Activated CD4-positive, alpha-beta T cell treated with anti-CD3 and anti-CD28 coated beads, Interleukin-2, Interleukin-4, amounts not matched to agents 100 ng/mL and 50 ng/mL, durations not matched to agents 16 hours and 8 hours (primary cell): ENCODE data around the gene FAM53C.
A peak's percentile ranks its signal among the peaks of the same experiment; 100 is the strongest.
"Not testable (repeated sequence)": the region's sequence is repeated elsewhere in the genome, so short reads cannot be mapped to it uniquely, and the experiment has no call there.

Experiments
- DNase-seq: peaks from one replicate; pipeline ENCODE4 v3.0.0-alpha.2; 2020; ENCODE audit warnings: low spot score

The FAM53C gene

GRCh38 chr5:138351056-138351455, 13.0 kb downstream of the FAM53C start:
- DNase-seq: no peak

GRCh38 chr5:138351517-138351916, 13.5 kb downstream of the FAM53C start:
- no peak for DNase-seq

GRCh38 chr5:138352071-138352721, 14.1 kb downstream of the FAM53C start, which contains the start of gene KDM3B:
KDM3B (plus strand) TSS chr5:138352685; CDS start chr5:138352796, 111 bp downstream.
- DNase-seq: peak; percentile 92

DNA sequence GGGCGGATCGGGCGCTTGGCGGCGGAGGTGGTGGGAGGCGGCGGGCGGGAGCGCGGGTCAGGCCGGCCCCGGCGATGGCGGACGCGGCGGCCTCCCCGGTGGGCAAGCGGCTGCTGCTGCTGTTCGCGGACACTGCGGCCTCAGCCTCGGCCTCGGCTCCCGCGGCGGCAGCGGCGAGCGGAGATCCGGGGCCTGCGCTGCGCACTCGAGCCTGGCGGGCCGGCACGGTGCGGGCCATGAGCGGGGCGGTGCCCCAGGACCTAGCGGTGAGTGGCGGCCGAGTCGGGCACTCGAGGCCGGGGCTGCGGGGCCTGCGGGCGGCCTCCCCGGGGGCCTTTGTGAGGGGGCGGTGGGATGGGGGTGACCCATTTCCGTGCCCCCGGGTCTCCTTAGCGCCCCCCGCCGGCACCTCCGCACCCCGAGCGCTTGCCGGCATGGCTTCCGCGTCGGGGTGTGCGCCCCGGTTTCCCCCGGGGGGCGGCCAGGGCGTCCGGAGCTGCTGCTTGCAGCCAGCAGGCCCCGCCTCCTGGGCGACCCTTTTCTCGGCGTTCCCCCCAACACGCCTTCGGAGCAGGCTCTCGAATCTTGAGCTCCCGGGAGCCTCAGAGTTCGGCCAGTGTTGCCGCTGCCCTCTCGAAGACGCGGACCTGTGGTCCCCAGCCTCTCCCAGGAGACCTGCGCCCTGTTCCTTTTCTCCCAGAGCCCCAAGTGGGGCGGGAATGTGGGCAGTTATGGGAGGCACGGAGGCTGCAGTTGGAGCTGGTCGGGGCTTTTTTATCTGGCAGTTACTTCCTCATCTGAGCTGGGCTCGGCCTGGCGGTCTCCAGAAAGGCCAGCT, 14.9 kb downstream of the FAM53C start:
- peak; percentile 56 for DNase-seq

- peak; percentile 22 for DNase-seq
Observed at GRCh38 chr5:138353560-138354080, 15.6 kb downstream of the FAM53C start.

GRCh38 chr5:138354387-138354786, 16.3 kb downstream of the FAM53C start:
- no peak for DNase-seq

DNA sequence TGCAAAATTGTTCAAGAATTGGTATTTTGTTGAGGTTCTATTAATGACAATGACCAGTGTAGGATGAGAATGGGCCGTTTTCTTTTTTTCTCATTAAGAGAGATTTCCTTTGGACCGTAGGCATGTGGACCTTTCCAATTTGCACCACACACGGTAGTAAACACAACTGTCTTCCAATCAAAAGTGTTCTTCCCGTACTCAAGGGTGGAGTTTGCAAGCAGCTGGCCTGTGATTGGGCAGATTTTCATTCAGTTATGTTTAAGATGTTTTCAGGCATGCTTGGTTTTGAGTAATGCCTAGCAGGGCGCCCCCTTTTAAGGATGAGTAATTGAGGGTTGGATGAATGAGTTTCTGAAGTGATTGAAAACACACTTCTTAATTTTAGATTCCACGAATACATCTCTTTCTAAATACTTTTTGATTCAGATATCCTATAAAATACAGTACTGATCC, 16.9 kb downstream of the FAM53C start:
- DNase-seq: peak; percentile 84

GRCh38 chr5:138359621-138360020, 21.6 kb downstream of the FAM53C start:
- no peak for DNase-seq

DNA sequence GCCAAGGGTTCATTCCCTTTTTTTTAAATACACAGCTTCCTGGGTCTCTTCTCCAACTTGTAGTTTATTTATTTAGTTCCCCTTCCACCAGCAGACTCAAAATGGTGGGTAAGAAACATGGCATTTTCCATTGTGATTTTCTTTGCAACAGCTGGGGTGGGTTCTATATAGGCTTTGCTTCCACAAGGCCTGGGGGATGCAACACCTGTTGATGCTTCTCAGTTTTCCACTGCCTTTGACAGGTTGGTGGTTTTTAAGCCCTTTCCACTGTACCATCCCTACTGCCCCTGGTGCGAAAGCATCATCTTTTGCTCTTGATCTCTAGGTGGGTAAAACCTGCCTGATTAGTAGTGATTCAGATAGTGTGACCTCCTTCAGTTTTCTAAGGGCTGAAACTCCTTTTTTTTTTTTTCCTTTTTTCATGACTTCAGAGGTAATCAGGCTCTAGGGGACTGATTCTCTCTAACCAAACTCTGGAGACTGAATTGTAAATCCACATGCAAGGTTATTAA, 22.9 kb downstream of the FAM53C start:
- DNase-seq: no peak

DNA sequence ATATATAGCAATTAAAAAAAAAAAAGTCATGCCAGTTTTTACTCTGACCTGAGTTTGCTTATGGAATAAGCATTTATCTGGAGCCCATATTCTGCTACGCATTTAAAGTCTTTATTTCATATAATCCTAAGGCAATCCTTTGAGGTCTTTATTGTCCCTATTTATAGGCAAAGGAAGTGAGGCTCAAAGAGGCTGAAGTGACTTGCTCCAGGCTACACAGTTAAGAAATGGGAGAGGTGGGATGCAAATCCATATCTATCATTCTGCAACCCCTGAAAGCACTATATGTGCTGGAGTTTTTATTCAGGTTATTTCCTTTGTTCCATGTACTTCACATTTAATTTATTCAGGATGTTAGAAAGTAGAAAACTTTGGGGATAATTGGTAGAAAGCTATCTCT, 26.5 kb downstream of the FAM53C start:
- no peak for DNase-seq

DNA sequence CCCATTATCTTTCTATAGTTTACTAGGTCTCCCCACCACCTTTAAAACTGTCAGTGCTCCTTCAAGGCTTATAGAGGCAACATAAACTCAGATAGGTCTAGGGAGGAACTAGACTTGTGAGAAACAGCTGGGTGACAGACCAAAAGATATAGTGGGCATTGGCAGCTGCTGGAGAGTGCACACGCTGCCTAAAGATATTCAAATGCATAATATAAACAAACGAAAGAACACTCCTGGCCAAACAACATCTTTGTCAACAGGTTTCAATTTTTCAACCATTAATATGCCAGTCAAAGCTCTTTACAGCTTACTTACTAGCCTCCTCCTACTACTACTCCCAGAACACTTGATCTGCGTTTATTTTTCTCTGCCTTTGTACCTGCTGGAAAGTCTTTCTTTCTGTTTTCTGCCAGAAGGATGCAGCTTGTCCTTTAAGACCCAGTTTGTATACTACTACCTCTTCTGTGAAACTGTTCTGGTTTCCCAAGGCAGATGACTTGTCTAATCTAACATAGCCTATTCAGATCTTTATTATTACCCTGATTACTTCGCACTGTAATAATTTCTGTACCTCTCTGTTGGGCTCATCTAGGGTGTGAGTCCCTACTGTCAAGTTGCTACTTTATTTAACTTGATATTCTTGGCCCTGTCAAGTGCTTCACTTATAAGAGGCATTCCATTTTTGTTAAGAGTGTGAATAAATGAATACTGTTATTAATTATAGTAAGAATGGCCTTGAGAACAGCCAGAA, 28.7 kb downstream of the FAM53C start:
- DNase-seq: no peak

- DNase-seq: no peak
Observed at GRCh38 chr5:138369261-138369660, 31.2 kb downstream of the FAM53C start.

GRCh38 chr5:138369706-138370105, 31.6 kb downstream of the FAM53C start:
- no peak for DNase-seq

DNA sequence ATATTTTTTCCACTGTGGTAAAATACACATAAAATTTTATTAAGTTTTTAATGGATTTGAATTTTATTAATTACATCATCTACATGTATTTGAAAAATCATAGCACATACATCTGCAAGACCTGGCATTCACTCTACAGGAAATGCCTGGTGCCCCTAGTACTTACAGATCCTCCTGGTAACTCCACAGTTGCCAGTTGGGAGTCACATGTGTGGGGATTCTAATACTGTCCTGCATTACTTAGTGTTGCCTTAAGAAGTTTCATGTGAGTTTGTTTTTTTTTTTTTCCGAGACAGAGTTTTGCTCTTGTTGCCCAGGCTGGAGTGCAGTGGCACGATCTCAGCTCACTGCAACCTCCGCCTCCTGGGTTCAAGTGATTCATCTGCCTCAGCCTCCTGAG, 32.5 kb downstream of the FAM53C start:
- DNase-seq: no peak

DNA sequence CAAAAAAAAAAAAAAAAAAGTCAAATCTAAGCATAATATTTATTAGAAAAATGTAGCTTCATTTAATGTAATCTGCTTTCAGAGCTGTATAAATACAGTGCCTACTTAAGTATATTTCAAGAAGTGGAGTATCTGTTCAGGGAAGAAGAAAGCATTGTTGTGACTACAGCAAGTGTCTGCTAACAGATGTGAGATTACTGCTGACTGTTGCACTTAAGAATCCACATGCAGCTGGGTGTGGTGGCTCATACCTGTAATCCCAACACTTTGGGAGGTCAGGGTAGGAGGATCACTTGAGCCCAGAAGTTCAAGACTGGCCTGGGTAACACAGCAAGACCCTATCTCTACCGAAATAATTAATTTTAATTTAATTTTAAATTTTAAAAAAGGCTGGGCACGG, 33.4 kb downstream of the FAM53C start:
- no peak for DNase-seq

- DNase-seq: no peak
Observed at GRCh38 chr5:138372225-138372624, 34.2 kb downstream of the FAM53C start.

GRCh38 chr5:138372653-138373052, 34.6 kb downstream of the FAM53C start:
- DNase-seq: no peak

DNA sequence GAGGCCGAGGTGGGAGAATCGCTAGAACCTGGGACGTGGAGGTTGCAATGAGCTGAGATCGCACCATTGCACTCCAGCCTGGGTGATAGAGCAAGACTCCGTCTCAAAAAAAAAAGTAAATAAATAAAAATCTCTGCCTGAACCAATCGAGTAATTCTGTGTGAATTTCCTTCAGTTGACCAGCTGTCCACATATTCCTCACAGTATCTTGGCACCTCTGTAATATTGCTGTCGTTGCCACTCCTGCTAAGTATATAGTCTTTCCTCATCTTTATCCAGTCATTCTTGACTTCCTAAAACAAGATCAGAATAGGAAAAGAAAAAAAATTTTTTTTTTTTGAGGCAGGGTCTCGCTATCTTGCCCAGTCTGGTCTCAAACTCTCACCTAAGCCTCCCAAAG, 44.3 kb downstream of the FAM53C start:
- DNase-seq: no peak

DNA sequence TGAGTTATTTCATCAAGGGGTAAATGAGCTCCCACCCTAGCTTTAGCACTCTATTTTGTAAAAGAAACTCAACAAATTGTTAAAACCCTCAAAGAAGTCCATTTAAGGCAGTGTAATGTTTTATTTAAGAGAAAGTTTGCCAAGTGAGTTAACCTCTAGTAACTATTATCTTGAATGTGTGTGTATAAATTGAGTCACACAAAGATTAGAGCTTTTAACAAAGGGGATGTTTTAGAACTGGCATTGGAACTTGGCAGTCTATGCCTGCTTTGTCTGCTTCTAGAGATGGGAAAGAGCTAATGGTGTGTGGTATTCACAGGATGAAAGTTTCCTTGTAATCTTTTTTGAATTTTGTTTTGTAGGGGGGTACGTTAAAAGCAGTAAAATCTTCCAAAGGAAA, 47.6 kb downstream of the FAM53C start:
- DNase-seq: no peak

- DNase-seq: no peak
Observed at GRCh38 chr5:138386290-138386689, 48.2 kb downstream of the FAM53C start.

DNA sequence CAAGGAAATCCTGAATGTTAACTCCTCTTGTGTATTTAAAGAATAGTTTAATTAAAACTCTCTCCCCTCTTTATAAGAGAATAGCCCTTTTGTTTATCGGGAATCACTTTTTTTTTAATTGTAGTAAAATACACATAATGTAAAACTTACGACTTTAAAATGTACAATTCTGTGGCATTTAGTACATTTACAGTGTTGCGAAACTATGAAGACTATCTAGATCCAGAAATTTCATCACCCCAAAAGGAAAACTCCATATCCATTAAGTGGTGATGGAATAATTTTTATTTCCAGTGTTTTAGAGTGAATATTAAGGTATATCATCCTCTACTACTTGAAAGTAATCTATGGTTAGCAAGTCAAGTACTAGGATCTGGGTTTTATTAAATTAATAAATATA, 51.3 kb downstream of the FAM53C start:
- DNase-seq: no peak

GRCh38 chr5:138389911-138390310, 51.8 kb downstream of the FAM53C start:
- not testable (repeated sequence) for DNase-seq
